H9 (cell line): ENCODE results near the gene PIBF1. TPM values are rescaled to one million over a fixed set of nuclear protein-coding genes. Genes with fewer than 3 reads are reported as not detected.

Experiments
- DNase-seq: peaks from one replicate; pipeline ENCODE4 v3.0.0-alpha.2; 2017
- H2AFZ ChIP-seq: one replicate; pipeline ENCODE4 v1.6.1; 2013; ENCODE audit warnings: mild to moderate bottlenecking, low read length, control low read depth, moderate library complexity
- H2AK5ac ChIP-seq: 2 replicates; pipeline ENCODE4 v1.6.1; 2013; ENCODE audit warnings: low read length, control low read depth, mixed read lengths; ENCODE audit not compliant: insufficient read length
- H2BK120ac ChIP-seq: one replicate; pipeline ENCODE4 v1.6.1; 2013; ENCODE audit warnings: low read depth, mild to moderate bottlenecking, low read length, control low read depth, inconsistent platforms; ENCODE audit not compliant: poor library complexity, severe bottlenecking
- H2BK12ac ChIP-seq: 2 replicates; pipeline ENCODE4 v1.6.1; 2013; ENCODE audit warnings: low read length, control low read depth, mixed read lengths, low read depth; ENCODE audit not compliant: insufficient read length
- H2BK15ac ChIP-seq: 2 replicates; pipeline ENCODE4 v1.6.1; 2013; ENCODE audit warnings: low read depth, low read length, control low read depth
- H2BK20ac ChIP-seq: one replicate; pipeline ENCODE4 v1.6.1; 2013; ENCODE audit warnings: low read depth, mild to moderate bottlenecking, low read length, control low read depth, inconsistent platforms; ENCODE audit not compliant: poor library complexity, severe bottlenecking
- H2BK5ac ChIP-seq: 2 replicates; pipeline ENCODE4 v1.6.1; 2013; ENCODE audit warnings: low read length, control low read depth, mixed read lengths; ENCODE audit not compliant: insufficient read length
- H3K14ac ChIP-seq: 2 replicates; pipeline ENCODE4 v1.6.1; 2013; ENCODE audit warnings: low read length, control low read depth; ENCODE audit not compliant: insufficient read depth
- H3K18ac ChIP-seq: 2 replicates; pipeline ENCODE4 v1.6.1; 2013; ENCODE audit warnings: low read depth, mild to moderate bottlenecking, mixed read lengths, low read length, control low read depth; ENCODE audit not compliant: insufficient read length
- H3K23ac ChIP-seq: 2 replicates; pipeline ENCODE4 v1.6.1; 2013; ENCODE audit warnings: low read length, control low read depth, mixed read lengths, low read depth; ENCODE audit not compliant: insufficient read length
- H3K23me2 ChIP-seq: 2 replicates; pipeline ENCODE4 v1.6.1; 2013; ENCODE audit warnings: low read depth, mild to moderate bottlenecking, mixed read lengths, low read length, control low read depth; ENCODE audit not compliant: insufficient read length, poor library complexity, severe bottlenecking
- H3K27ac ChIP-seq: 2 replicates; pipeline ENCODE4 v1.5.1; 2013; ENCODE audit warnings: low read length, control low read depth, mixed read lengths, low read depth; ENCODE audit not compliant: insufficient read length
- H3K27me3 ChIP-seq: 2 replicates; pipeline ENCODE4 v1.6.1; 2013; ENCODE audit warnings: low read length, control low read depth, inconsistent platforms; ENCODE audit not compliant: insufficient read depth
- H3K4ac ChIP-seq: 2 replicates; pipeline ENCODE4 v1.6.1; 2013; ENCODE audit warnings: low read depth, mild to moderate bottlenecking, control low read depth, inconsistent platforms, low read length, moderate library complexity
- H3K4me1 ChIP-seq: 2 replicates; pipeline ENCODE4 v1.6.1; 2013; ENCODE audit warnings: low read length, control low read depth, inconsistent platforms; ENCODE audit not compliant: insufficient read depth
- H3K4me2 ChIP-seq: 2 replicates; pipeline ENCODE4 v1.6.1; 2013; ENCODE audit warnings: low read length, control low read depth, mixed read lengths; ENCODE audit not compliant: insufficient read length, insufficient read depth
- H3K56ac ChIP-seq: 2 replicates; pipeline ENCODE4 v1.6.1; 2013; ENCODE audit warnings: low read depth, mild to moderate bottlenecking, mixed read lengths, low read length, control low read depth; ENCODE audit not compliant: insufficient read length
- H3K79me1 ChIP-seq: 2 replicates; pipeline ENCODE4 v1.6.1; 2013; ENCODE audit warnings: low read depth, mild to moderate bottlenecking, moderate library complexity, low read length, control low read depth, inconsistent platforms; ENCODE audit not compliant: insufficient read depth, poor library complexity, severe bottlenecking
- H3K79me2 ChIP-seq: 2 replicates; pipeline ENCODE4 v1.6.1; 2013; ENCODE audit warnings: low read length, control low read depth, inconsistent platforms; ENCODE audit not compliant: insufficient read depth
- H3K9ac ChIP-seq: 2 replicates; pipeline ENCODE4 v1.6.1; 2013; ENCODE audit warnings: low read length, control low read depth, mixed read lengths; ENCODE audit not compliant: insufficient read length; ENCODE audit errors: extremely low read depth
- H3K9me3 ChIP-seq: one replicate; pipeline ENCODE4 v1.6.1; 2013; ENCODE audit warnings: low read depth, low read length, inconsistent platforms; ENCODE audit not compliant: control insufficient read depth
- H3T11ph ChIP-seq: one replicate; pipeline ENCODE4 v1.6.1; 2013; ENCODE audit warnings: mild to moderate bottlenecking, low read length, control low read depth, inconsistent platforms
- H4K20me1 ChIP-seq: one replicate; pipeline ENCODE4 v1.6.1; 2013; ENCODE audit not compliant: control insufficient read depth, insufficient read length, insufficient read depth
- H4K5ac ChIP-seq: 2 replicates; pipeline ENCODE4 v1.6.1; 2013; ENCODE audit warnings: low read depth, mild to moderate bottlenecking, mixed read lengths, low read length, control low read depth; ENCODE audit not compliant: insufficient read length
- H4K8ac ChIP-seq: replicated peaks from 2 replicates; pipeline ENCODE4 v1.6.1; 2013; ENCODE audit warnings: low read length, control low read depth, mixed read lengths, low read depth; ENCODE audit not compliant: insufficient read length
- H4K91ac ChIP-seq: 2 replicates; pipeline ENCODE4 v1.6.1; 2013; ENCODE audit warnings: low read depth, mild to moderate bottlenecking, moderate library complexity, mixed read lengths, low read length, control low read depth; ENCODE audit not compliant: insufficient read length
- H3K27ac Mint-ChIP-seq, 3 experiments: 2 replicates in 2 of 3; 3 replicates in 1 of 3; pipeline ENCODE4 v1.8.0; 2020 to 2021; ENCODE audit warnings: mixed read lengths in 3 of 3, mild to moderate bottlenecking in 1 of 3, moderate library complexity in 1 of 3
- H3K27me3 Mint-ChIP-seq: 2 replicates; pipeline ENCODE4 v1.8.0; 2021; ENCODE audit warnings: low read depth, mild to moderate bottlenecking, moderate library complexity, mixed read lengths
- H3K36me3 Mint-ChIP-seq, 3 experiments: 2 replicates in 2 of 3; 3 replicates in 1 of 3; pipeline ENCODE4 v1.8.0; 2020 to 2021; ENCODE audit warnings: low read depth in 3 of 3, mixed read lengths in 3 of 3; ENCODE audit not compliant: insufficient read depth in 1 of 3
- H3K4me1 Mint-ChIP-seq, 2 experiments: 2 replicates each; pipeline ENCODE4 v1.8.0; 2020; ENCODE audit warnings: mixed read lengths in 2 of 2
- H3K4me3 Mint-ChIP-seq, 2 experiments: 2 replicates in 1 of 2; 3 replicates in 1 of 2; pipeline ENCODE4 v1.8.0; 2020 to 2021; ENCODE audit warnings: mild to moderate bottlenecking in 2 of 2, mixed read lengths in 2 of 2, moderate library complexity in 1 of 2
- H3K9me3 Mint-ChIP-seq, 2 experiments: 2 replicates in 1 of 2; 3 replicates in 1 of 2; pipeline ENCODE4 v1.8.0; 2020; ENCODE audit warnings: mild to moderate bottlenecking in 2 of 2, mixed read lengths in 2 of 2, moderate library complexity in 1 of 2
- WGBS: extraction: QIAGEN DNeasy Blood & Tissue Kit; methylation state at CpG from one replicate; pipeline ENCODE4 v1.1.7; 2013; ENCODE audit warnings: missing lambda C conversion rate, low lambda C conversion rate, mixed read lengths; ENCODE audit not compliant: insufficient read length; ENCODE audit errors: extremely low coverage; 5-methylcytosine and 5-hydroxymethylcytosine counted together
- total RNA-seq: library from RNA; stranded (reverse); gene quantifications from 2 replicates; pipeline ENCODE4 v1.2.1, GENCODE V29; 2021
- TF ChIP-seq, protein P1 (sequence below): fragments of 200-600 bp; sonication (generic); conservative IDR thresholded peaks from 3 replicates; pipeline ENCODE4 v1.8.0; 2021; ENCODE audit warnings: antibody characterized with exemption, mild to moderate bottlenecking

PIBF1 gene
- total RNA-seq, 1 experiment from 2014 or later: 12.7 TPM

DNA sequence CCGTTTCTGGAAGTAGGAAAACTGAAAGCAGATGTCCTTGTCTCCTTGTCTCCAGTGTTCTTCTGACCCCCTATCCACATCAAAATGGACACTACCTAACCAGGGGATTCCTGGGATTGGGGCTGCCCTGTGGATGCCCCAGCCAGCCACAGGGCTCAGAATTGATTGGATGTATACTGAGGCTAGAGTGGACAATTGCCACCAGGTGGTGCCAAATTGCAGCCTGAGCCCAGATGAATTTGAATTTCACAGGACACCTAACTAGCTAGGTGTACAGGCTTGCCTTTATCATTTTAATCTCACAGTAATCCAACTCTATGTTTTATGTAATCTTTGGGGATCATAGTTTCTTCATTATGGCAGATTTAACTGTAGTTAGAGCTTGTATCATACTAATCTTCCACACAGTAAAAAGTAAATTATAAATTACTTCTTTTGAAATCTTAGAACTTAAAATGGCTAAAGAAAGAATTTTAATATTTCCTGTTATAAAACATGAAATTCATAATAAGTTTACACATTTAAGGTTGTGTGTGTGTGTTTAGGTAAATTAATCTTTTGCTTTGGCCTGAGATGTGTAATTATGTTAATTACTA, 58.0 kb downstream of the PIBF1 start:
- no peaks in the 10 kb centered on the region for H3K79me1 ChIP-seq
- no peak overlapping the region for H2AK5ac ChIP-seq
- no peak overlapping the region for H2BK20ac ChIP-seq
- no peak overlapping the region for H3K14ac ChIP-seq
- H3K4ac ChIP-seq: no peak overlapping the region
- TF ChIP-seq, protein P1, sequence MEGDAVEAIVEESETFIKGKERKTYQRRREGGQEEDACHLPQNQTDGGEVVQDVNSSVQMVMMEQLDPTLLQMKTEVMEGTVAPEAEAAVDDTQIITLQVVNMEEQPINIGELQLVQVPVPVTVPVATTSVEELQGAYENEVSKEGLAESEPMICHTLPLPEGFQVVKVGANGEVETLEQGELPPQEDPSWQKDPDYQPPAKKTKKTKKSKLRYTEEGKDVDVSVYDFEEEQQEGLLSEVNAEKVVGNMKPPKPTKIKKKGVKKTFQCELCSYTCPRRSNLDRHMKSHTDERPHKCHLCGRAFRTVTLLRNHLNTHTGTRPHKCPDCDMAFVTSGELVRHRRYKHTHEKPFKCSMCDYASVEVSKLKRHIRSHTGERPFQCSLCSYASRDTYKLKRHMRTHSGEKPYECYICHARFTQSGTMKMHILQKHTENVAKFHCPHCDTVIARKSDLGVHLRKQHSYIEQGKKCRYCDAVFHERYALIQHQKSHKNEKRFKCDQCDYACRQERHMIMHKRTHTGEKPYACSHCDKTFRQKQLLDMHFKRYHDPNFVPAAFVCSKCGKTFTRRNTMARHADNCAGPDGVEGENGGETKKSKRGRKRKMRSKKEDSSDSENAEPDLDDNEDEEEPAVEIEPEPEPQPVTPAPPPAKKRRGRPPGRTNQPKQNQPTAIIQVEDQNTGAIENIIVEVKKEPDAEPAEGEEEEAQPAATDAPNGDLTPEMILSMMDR: peak; percentile 84
- no peak overlapping the region for H3K23ac ChIP-seq
- no peak overlapping the region for H2BK5ac ChIP-seq
- H2BK120ac ChIP-seq: no peak overlapping the region
- no CpG with 5 or more reads among the region's 1 CpG for WGBS
- no peaks in the 10 kb centered on the region for H3K79me2 ChIP-seq
- no peaks in the 10 kb centered on the region for H3K27me3 ChIP-seq
- no peak overlapping the region for H4K8ac ChIP-seq
- H4K5ac ChIP-seq: no peak overlapping the region
- H3K56ac ChIP-seq: no peak overlapping the region
- H2AFZ ChIP-seq: no peak overlapping the region
- no peak overlapping the region for H2BK12ac ChIP-seq
- no peak overlapping the region for H4K91ac ChIP-seq
- no peak overlapping the region for H3T11ph ChIP-seq
- H3K18ac ChIP-seq: no peak overlapping the region
- no peaks in the 10 kb centered on the region for H4K20me1 ChIP-seq
- no peak overlapping the region for H3K9ac ChIP-seq
- no peaks in the 10 kb centered on the region for H3K23me2 ChIP-seq
- H3K4me2 ChIP-seq: no peak overlapping the region
- Mint-ChIP-seq H3K36me3 (peaks cover 9 to 15% (median 10%) of the 10 kb centered on the region in 3 experiments; a peak in 6 of 7 replicates), H3K4me3 (no peak overlapping the region), H3K9me3 (no peaks in the 10 kb centered on the region), H3K27ac (no peak overlapping the region), H3K4me1 (peaks cover 0 to 2% of the 10 kb centered on the region in 2 experiments; a peak in 1 of 4 replicates), H3K27me3 (no peaks in the 10 kb centered on the region)
- DNase-seq: peak; percentile 54
- H3K4me1 ChIP-seq: no peaks in the 10 kb centered on the region
- no peak overlapping the region for H2BK15ac ChIP-seq
- H3K9me3 ChIP-seq: no peaks in the 10 kb centered on the region
- H3K27ac ChIP-seq: no peak overlapping the region
